Spleen (tissue), 11 donors: ENCODE results near the gene SLC36A3. TPM values are rescaled to one million over a fixed set of nuclear protein-coding genes. Genes with fewer than 3 reads are reported as not detected.

ENCODE experiments used
- DNase-seq: peaks from one replicate; pipeline ENCODE4 v3.0.0-alpha.2; 2020
- H3K27ac ChIP-seq, 8 donors: fragments of 200-600 bp; sonication (generic) in 7 of 8; 1 replicate in 4 of 8; 2 replicates in 4 of 8; pipeline versions ENCODE4 v1.5.0 to v1.8.0; 2016 to 2021; ENCODE audit warnings: inconsistent platforms in 4 of 8, mild to moderate bottlenecking in 4 of 8, moderate library complexity in 1 of 8
- H3K27me3 ChIP-seq, 7 donors: fragments of 200-600 bp; sonication (generic) in 6 of 7; replicated peaks in 1 of 7; 1 replicate in 4 of 7; 2 replicates in 3 of 7; pipeline versions ENCODE4 v1.5.0 to v1.8.0; 2016 to 2021; ENCODE audit warnings: inconsistent platforms in 3 of 7, mild to moderate bottlenecking in 1 of 7
- H3K36me3 ChIP-seq, 6 donors: fragments of 200-600 bp; sonication (generic) in 5 of 6; 1 replicate in 4 of 6; 2 replicates in 2 of 6; pipeline versions ENCODE4 v1.5.0 to v1.8.0; 2016 to 2021; ENCODE audit warnings: inconsistent platforms in 2 of 6
- H3K4me1 ChIP-seq, 6 donors: fragments of 200-600 bp; sonication (generic) in 5 of 6; 1 replicate in 3 of 6; 2 replicates in 3 of 6; pipeline versions ENCODE4 v1.5.0 to v1.8.0; 2016 to 2021; ENCODE audit warnings: inconsistent platforms in 3 of 6
- H3K4me3 ChIP-seq, 8 donors: fragments of 200-600 bp; sonication (generic) in 7 of 8; 1 replicate in 4 of 8; 2 replicates in 4 of 8; pipeline versions ENCODE4 v1.5.0 to v1.8.0; 2016 to 2021; ENCODE audit warnings: inconsistent platforms in 4 of 8, mild to moderate bottlenecking in 4 of 8, moderate library complexity in 2 of 8
- H3K9me3 ChIP-seq, 8 donors: fragments of 200-600 bp; sonication (generic) in 7 of 8; 1 replicate in 4 of 8; 2 replicates in 4 of 8; pipeline versions ENCODE4 v1.5.0 to v1.8.0; 2016 to 2021; ENCODE audit warnings: inconsistent platforms in 4 of 8
- POLR2A ChIP-seq, 3 donors: fragments of 450-650 bp; IDR thresholded peaks; one replicate each; pipeline ENCODE4 v1.5.1; 2017; ENCODE audit warnings: antibody characterized with exemption in 3 of 3, mild to moderate bottlenecking in 1 of 3
- POLR2AphosphoS5 ChIP-seq, 3 donors: sonication (generic); formaldehyde crosslinking; IDR thresholded peaks; one replicate each; pipeline ENCODE4 v1.5.1; 2017; ENCODE audit warnings: antibody characterized with exemption in 3 of 3
- WGBS, 5 donors: extraction: QIAGEN DNeasy Blood & Tissue Kit in 3 of 5; methylation state at CpG; one replicate each; pipeline versions ENCODE4 v1.1.5 to v1.1.7; 2013 to 2018; 5-methylcytosine and 5-hydroxymethylcytosine counted together
- intact Hi-C: fragments of 100-400 bp; cut with DNase I; formaldehyde crosslinking; loops from one replicate; pipeline ENCODE4 v1.15.0; 2023; ENCODE audit warnings: low total_unique reads
- polyA plus RNA-seq, 3 donors: library from polyadenylated mRNA; stranded (reverse); fragments of 200-250 nt; gene quantifications; one replicate each; pipeline ENCODE4 v1.2.1, GENCODE V29; 2013
- total RNA-seq, 7 donors: library from RNA; depleted of rRNA in 3 of 7; stranded (reverse); fragments of >200 nt in 3 of 7; fragmentation: NEBNext Ultra II Directional in 4 of 7; extraction: Animal tissue kit (Norgen Biotek cat#: 25700) in 4 of 7; gene quantifications; one replicate each; pipeline versions ENCODE4 v1.1.0 to v1.2.1, GENCODE V29; 2016 to 2021
- TF ChIP-seq, protein P1 (sequence below), 11 experiments: fragments of 200-600 bp in 7 of 11; fragments of 450-650 bp in 4 of 11; sonication (generic) in 4 of 11; IDR thresholded peaks in 8 of 11; conservative IDR thresholded peaks in 3 of 11; 1 replicate in 7 of 11; 2 replicates in 4 of 11; pipeline versions ENCODE4 v1.4.0 to v1.8.0; 2016 to 2021; ENCODE audit warnings: antibody characterized with exemption in 11 of 11, inconsistent platforms in 4 of 11, mild to moderate bottlenecking in 1 of 11
- donor health status: healthy with polysubstance abuse.
- donor health status: DM: no; HTN: no; CAD: no; lungs with moderate emphysema.
- donor health status: DM: no; HTN: no; CAD: no.
- donor health status: Bipolar disorder and iron deficiency.
- donor health status: healthy.
- donor health status: DM: no; HTN: no; CAD: no.
- donor health status: DM: yes; HTN: yes; CAD: no.

The SLC36A3 gene
- total and polyA plus RNA-seq, 10 donors = not detected

DNA sequence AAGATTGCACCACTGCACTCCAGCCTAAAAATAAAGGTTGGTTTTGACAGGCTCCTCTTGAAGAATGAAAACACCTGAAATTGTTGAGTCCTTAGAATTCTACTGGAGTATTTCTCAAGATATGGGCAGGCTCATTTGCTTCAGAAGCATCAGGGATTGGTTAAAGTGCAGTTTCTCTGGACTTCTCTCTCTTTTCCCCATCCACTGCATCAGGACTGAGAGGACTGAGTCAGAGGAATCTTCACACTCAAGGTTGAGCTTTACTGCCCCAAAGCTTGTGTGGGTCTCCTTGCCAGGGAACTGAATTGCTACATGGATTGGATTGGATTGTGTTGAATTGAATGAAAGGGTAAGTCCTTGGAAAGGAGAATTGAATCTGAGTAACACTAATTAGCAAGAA lies 72.2 kb downstream of the SLC36A3 start:
- no peak overlapping the region for H3K4me3 ChIP-seq
- no peaks in the 10 kb centered on the region for H3K36me3 ChIP-seq
- no peaks in the 10 kb centered on the region for H3K9me3 ChIP-seq
- peaks cover 11 to 66% (median 30%) of the 10 kb centered on the region in 6 donors for H3K4me1 ChIP-seq
- DNase-seq = no peak
- no peak overlapping the region for H3K27ac ChIP-seq
- no peaks in the 10 kb centered on the region for H3K27me3 ChIP-seq
- TF ChIP-seq, protein P1, sequence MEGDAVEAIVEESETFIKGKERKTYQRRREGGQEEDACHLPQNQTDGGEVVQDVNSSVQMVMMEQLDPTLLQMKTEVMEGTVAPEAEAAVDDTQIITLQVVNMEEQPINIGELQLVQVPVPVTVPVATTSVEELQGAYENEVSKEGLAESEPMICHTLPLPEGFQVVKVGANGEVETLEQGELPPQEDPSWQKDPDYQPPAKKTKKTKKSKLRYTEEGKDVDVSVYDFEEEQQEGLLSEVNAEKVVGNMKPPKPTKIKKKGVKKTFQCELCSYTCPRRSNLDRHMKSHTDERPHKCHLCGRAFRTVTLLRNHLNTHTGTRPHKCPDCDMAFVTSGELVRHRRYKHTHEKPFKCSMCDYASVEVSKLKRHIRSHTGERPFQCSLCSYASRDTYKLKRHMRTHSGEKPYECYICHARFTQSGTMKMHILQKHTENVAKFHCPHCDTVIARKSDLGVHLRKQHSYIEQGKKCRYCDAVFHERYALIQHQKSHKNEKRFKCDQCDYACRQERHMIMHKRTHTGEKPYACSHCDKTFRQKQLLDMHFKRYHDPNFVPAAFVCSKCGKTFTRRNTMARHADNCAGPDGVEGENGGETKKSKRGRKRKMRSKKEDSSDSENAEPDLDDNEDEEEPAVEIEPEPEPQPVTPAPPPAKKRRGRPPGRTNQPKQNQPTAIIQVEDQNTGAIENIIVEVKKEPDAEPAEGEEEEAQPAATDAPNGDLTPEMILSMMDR (IDR thresholded peaks at IDR 0.05 in 8 of 11, conservative IDR thresholded peaks at IDR 0.05 in 3 of 11) = no peak
- TF ChIP-seq POLR2A (IDR thresholded peaks at IDR 0.05) = no peak
- TF ChIP-seq POLR2AphosphoS5 (IDR thresholded peaks at IDR 0.05) = no peak
- intact Hi-C loops = loop anchor here (10.0 kb wide), 1 partner anchor 57 kb away; no protein-coding TSS in a partner anchor

DNA sequence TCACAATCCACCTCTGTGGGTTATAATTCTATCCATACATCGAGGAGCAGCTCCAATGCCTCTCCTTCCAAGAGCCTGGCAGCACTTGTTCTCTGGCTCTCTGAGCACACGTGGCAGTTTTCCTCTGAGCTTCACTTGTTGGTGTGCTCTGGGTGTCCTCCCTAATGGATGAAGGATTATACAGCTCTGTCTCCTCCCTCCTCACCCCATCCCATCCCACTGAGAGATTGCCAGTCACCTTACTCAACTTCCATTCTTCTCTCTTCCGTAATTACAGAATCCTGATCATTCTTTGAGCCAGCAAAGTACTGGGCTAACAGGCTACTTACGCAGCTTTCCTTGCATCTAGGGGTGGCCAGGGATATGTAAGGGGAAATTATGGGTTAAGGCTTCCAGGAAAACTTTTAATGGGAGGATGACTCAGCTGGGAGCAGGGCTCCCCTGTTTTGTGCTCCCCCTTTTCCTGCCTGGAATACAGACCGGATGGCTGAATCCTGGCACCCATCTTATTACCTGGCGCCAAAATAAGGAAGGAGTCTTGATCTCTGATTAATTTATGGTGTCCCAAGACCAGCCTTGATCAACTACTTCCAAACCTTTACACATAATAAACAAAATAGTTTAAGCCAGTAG lies 73.4 kb downstream of the SLC36A3 start:
- H3K9me3 ChIP-seq = no peaks in the 10 kb centered on the region
- TF ChIP-seq, protein P1 (IDR thresholded peaks at IDR 0.05 in 8 of 11, conservative IDR thresholded peaks at IDR 0.05 in 3 of 11) = no peak
- TF ChIP-seq POLR2A (IDR thresholded peaks at IDR 0.05) (no peak), POLR2AphosphoS5 (IDR thresholded peaks at IDR 0.05) (no peak)
- 58 to 82% (median 74%) methylated on average over 6 of the region's 6 CpGs for WGBS, 5 donors
- intact Hi-C loops = loop anchor here (10.0 kb wide), 1 partner anchor 55 kb away; no protein-coding TSS in a partner anchor
- no peak overlapping the region for H3K4me3 ChIP-seq
- DNase-seq = no peak
- H3K27me3 ChIP-seq = no peaks in the 10 kb centered on the region
- peak overlapping the region in 1 of 8 donors; percentile 2 for H3K27ac ChIP-seq
- H3K36me3 ChIP-seq = no peaks in the 10 kb centered on the region
- H3K4me1 ChIP-seq = peaks cover 14 to 66% (median 28%) of the 10 kb centered on the region in 6 donors

DNA sequence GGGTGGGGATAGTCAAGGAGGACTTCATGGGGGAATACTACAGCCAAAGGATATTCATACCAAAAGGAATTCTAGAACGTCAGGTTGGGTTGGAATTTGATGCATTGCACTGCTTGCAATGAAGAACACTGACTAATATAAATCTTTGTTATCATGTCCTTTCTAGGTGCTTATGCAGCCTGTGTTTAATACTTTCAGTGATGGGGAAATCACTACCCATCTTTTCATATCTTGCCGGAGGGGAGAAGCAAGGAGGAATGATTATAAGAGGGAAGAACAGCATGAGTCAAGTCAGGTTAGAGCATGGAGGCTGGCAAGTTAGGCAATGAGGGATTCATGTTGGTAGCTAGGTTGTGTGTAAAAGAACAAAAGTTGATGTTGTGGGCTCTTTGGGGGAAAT lies 74.6 kb downstream of the SLC36A3 start:
- Histone ChIP-seq H3K27ac (no peak overlapping the region), H3K4me1 (peaks cover 15 to 66% (median 28%) of the 10 kb centered on the region in 6 donors), H3K27me3 (no peaks in the 10 kb centered on the region), H3K36me3 (no peaks in the 10 kb centered on the region), H3K4me3 (no peak overlapping the region), H3K9me3 (no peaks in the 10 kb centered on the region)
- no peak for DNase-seq
- WGBS, 5 donors = 90 to 95% (median 91%) methylated on average over 2 of the region's 2 CpGs
- TF ChIP-seq POLR2AphosphoS5 (IDR thresholded peaks at IDR 0.05) = no peak
- TF ChIP-seq POLR2A (IDR thresholded peaks at IDR 0.05) = no peak
- TF ChIP-seq, protein P1 (IDR thresholded peaks at IDR 0.05 in 8 of 11, conservative IDR thresholded peaks at IDR 0.05 in 3 of 11) = no peak
- intact Hi-C loops = no loop called here

DNA sequence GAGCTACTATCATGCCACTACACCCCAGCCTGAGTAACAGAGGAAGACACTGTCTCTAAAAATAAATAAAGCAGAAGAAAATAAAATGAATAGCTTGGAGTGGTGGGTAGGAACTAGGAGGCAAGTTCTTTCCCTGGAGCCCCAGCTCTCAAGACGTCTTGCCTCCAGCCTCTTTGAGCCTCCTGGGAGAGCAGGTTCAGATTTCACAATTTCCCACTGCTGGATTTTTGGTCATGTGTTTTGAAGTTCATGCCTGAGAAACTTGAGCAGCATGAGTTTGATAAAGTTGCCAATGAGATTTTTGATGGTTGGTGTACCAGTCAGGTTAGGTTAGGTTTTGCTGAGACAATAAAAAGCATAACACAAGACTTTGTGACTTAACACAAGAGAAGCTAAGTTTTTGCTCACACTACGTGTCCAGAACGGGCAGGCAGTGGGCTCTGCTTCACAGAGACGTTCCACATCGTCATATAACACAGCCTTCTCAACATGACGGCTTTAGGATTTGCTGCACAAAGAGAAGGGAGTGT lies 75.6 kb downstream of the SLC36A3 start:
- Histone ChIP-seq H3K36me3 (no peaks in the 10 kb centered on the region), H3K4me3 (no peak overlapping the region), H3K27me3 (no peaks in the 10 kb centered on the region), H3K9me3 (no peaks in the 10 kb centered on the region), H3K4me1 (peaks cover 5 to 62% (median 21%) of the 10 kb centered on the region in 6 donors), H3K27ac (no peak overlapping the region)
- WGBS, 5 donors = 59 to 87% (median 67%) methylated on average over 6 of the region's 6 CpGs
- no peak for DNase-seq
- no peak for TF ChIP-seq POLR2A (IDR thresholded peaks at IDR 0.05)
- TF ChIP-seq, protein P1 (IDR thresholded peaks at IDR 0.05 in 8 of 11, conservative IDR thresholded peaks at IDR 0.05 in 3 of 11) = no peak
- no peak for TF ChIP-seq POLR2AphosphoS5 (IDR thresholded peaks at IDR 0.05)
- intact Hi-C loops = no loop called here
